Smooth muscle cell (in vitro differentiated cells): ENCODE results near the gene SPOCK2. TPM values are rescaled to one million over a fixed set of nuclear protein-coding genes. Genes with fewer than 3 reads are reported as not detected.

ENCODE experiments used
- DNase-seq: peaks from one replicate; lab custom pipeline; 2025; ENCODE audit not compliant: unreplicated experiment; lab: John Stamatoyannopoulos, UW
- H2AFZ ChIP-seq: fragments of 200-600 bp; sonication (generic); 2 replicates; pipeline ENCODE4 v1.6.0; 2016; ENCODE audit warnings: antibody characterized with exemption, low read depth, mild to moderate bottlenecking
- H3F3A ChIP-seq: fragments of 200-600 bp; sonication (generic); 2 replicates; pipeline ENCODE4 v1.6.0; 2017; ENCODE audit warnings: antibody characterized with exemption, low read depth
- H3K27ac ChIP-seq: fragments of 200-600 bp; sonication (generic); 2 replicates; pipeline ENCODE4 v1.5.1; 2016; ENCODE audit warnings: low read depth, mild to moderate bottlenecking
- H3K27me3 ChIP-seq: fragments of 200-600 bp; sonication (generic); 2 replicates; pipeline ENCODE4 v1.6.1; 2016; ENCODE audit warnings: low read depth, mild to moderate bottlenecking
- H3K36me3 ChIP-seq: fragments of 200-600 bp; sonication (generic); 2 replicates; pipeline ENCODE4 v1.5.1; 2016; ENCODE audit warnings: low read depth
- H3K4me1 ChIP-seq: fragments of 200-600 bp; sonication (generic); 2 replicates; pipeline ENCODE4 v1.5.1; 2016; ENCODE audit warnings: low read depth
- H3K4me2 ChIP-seq: fragments of 200-600 bp; sonication (generic); 2 replicates; pipeline ENCODE4 v1.6.0; 2016; ENCODE audit warnings: mild to moderate bottlenecking
- H3K4me3 ChIP-seq: fragments of 200-600 bp; sonication (generic); 2 replicates; pipeline ENCODE4 v1.5.1; 2016; ENCODE audit warnings: mild to moderate bottlenecking
- H3K79me2 ChIP-seq: fragments of 200-600 bp; sonication (generic); 2 replicates; pipeline ENCODE4 v1.6.0; 2016; ENCODE audit warnings: low read depth, mild to moderate bottlenecking
- H3K9ac ChIP-seq: fragments of 200-600 bp; sonication (generic); 2 replicates; pipeline ENCODE4 v1.6.0; 2016; ENCODE audit warnings: low read depth
- H3K9me3 ChIP-seq: fragments of 200-600 bp; sonication (generic); replicated peaks from 2 replicates; pipeline ENCODE4 v1.5.1; 2016; ENCODE audit warnings: low read depth
- H4K20me1 ChIP-seq: fragments of 200-600 bp; sonication (generic); 2 replicates; pipeline ENCODE4 v1.6.0; 2016; ENCODE audit warnings: low read depth
- WGBS: methylation state at CpG from one replicate; pipeline ENCODE4 v1.1.7; 2016; ENCODE audit warnings: low lambda C conversion rate; 5-methylcytosine and 5-hydroxymethylcytosine counted together
- polyA plus RNA-seq: library from polyadenylated mRNA; unstranded; fragments of >200 nt; fragmentation: Nextera tagmentation; extraction: Ambion mirVana; gene quantifications from 2 replicates; pipeline ENCODE4 v1.2.1, GENCODE V29; 2016
- total RNA-seq: library from RNA; depleted of rRNA; stranded (reverse); fragments of >200 nt; gene quantifications from 2 replicates; pipeline ENCODE4 v1.2.3, GENCODE V29; 2014
- TF ChIP-seq, protein P1 (sequence below): fragments of 200-600 bp; sonication (generic); IDR thresholded peaks from 2 replicates; pipeline ENCODE4 v1.5.1; 2017; ENCODE audit warnings: borderline replicate concordance, mild to moderate bottlenecking, antibody characterized with exemption; ENCODE audit not compliant: insufficient read depth, poor library complexity, severe bottlenecking

The SPOCK2 gene
- total and polyA plus RNA-seq, 2 experiments from 2014 or later: 1.1 TPM; not detected in 1

DNA sequence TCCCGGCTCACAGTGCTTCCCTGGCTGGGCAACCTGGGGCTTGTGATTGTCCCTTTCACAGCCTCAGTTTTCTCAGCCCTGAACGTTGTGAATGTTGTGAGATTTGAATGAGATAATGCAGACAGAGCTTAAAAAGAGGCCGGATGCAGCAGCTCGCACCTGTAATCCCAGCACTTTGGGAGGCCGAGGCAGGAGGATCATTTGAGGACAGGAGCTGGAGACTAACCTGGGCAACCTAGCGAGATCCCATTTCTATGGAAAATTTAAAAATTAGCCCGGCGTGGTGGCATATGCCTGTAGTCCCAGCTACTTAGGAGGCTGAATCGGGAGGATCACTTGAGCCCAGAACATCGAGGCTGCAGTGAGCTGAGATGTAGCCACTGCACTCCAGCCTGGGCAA lies 56.6 kb downstream of the SPOCK2 start:
- TF ChIP-seq, protein P1, sequence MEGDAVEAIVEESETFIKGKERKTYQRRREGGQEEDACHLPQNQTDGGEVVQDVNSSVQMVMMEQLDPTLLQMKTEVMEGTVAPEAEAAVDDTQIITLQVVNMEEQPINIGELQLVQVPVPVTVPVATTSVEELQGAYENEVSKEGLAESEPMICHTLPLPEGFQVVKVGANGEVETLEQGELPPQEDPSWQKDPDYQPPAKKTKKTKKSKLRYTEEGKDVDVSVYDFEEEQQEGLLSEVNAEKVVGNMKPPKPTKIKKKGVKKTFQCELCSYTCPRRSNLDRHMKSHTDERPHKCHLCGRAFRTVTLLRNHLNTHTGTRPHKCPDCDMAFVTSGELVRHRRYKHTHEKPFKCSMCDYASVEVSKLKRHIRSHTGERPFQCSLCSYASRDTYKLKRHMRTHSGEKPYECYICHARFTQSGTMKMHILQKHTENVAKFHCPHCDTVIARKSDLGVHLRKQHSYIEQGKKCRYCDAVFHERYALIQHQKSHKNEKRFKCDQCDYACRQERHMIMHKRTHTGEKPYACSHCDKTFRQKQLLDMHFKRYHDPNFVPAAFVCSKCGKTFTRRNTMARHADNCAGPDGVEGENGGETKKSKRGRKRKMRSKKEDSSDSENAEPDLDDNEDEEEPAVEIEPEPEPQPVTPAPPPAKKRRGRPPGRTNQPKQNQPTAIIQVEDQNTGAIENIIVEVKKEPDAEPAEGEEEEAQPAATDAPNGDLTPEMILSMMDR: no peak
- Histone ChIP-seq H3K27ac (no peak overlapping the region), H3K4me3 (no peak overlapping the region), H3K9ac (no peak overlapping the region), H4K20me1 (no peaks in the 10 kb centered on the region), H3K4me2 (no peak overlapping the region), H3K79me2 (no peaks in the 10 kb centered on the region), H3K4me1 (peaks cover 5% of the 10 kb centered on the region), H3K9me3 (no peaks in the 10 kb centered on the region), H3F3A (no peaks in the 10 kb centered on the region), H2AFZ (no peak overlapping the region), H3K36me3 (no peaks in the 10 kb centered on the region), H3K27me3 (no peaks in the 10 kb centered on the region)
- 96% methylated on average over 10 of the region's 10 CpGs for WGBS
- DNase-seq: no peak

DNA sequence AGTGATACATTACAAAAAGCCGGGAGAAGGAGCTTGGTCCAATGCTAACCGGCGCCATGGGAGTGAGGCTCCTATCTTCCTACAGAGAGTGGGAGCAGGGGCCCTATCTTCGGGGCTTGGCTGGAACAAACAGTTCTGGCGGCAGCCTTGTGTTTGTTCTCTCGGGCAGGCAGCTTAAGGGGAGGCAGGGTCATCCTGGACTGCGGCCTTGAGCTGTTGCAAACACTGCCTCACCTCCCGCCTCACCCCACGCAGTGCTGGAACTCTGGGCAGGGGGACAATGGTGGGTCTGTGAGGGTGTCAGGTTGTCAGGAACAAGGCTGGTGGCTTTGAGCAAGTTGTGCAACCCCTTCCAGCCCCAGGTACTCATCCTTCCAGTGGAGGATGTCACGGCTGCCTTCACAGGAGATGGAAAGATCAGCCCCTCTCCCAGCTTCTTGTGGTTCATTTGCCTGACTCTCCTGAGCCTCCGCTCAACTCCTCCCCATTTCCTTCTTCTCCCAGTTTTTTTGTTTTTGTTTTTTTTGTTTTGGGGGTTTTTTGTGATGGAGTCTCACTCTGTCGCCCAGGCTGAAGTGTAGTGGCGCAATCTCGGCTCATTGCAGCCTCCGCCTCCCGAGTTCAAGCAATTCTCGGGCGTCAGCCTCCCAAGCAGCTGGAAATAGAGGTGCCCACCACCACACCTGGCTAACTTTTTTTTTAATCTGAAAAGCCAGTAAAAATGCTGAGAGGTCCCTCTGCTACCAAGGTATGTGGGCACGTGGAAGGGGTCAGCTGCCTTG lies 57.4 kb downstream of the SPOCK2 start:
- 90% methylated on average over 19 of the region's 19 CpGs for WGBS
- Histone ChIP-seq H3K4me1 (peaks cover 5% of the 10 kb centered on the region), H3K4me3 (no peak overlapping the region), H3K27ac (no peak overlapping the region), H3K27me3 (no peaks in the 10 kb centered on the region), H2AFZ (no peak overlapping the region), H3K36me3 (no peaks in the 10 kb centered on the region), H3K9ac (peak overlapping the region; percentile 3), H3F3A (no peaks in the 10 kb centered on the region), H4K20me1 (no peaks in the 10 kb centered on the region), H3K9me3 (no peaks in the 10 kb centered on the region), H3K79me2 (no peaks in the 10 kb centered on the region), H3K4me2 (no peak overlapping the region)
- TF ChIP-seq, protein P1: no peak
- DNase-seq: no peak

DNA sequence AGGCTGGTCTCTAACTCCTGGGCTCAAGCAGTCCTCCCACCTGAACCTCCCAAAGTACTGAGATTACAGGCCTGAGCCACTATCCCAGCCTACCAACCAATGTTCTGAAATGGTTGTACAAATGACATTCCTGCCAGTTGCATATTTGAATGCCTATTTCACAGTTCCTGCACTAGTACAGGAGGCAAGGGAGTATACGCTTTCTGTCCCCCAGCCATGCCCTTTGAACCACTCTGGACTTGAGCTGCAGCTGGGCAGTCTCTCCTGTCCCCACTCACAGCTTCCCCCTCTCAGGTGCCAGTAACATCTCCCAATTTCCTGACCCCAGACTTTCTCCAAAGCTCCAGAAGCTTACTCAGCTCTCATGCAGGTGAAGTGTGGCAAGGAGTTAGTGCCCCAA lies 58.9 kb downstream of the SPOCK2 start:
- Histone ChIP-seq H4K20me1 (no peaks in the 10 kb centered on the region), H3K4me3 (no peak overlapping the region), H3K4me2 (no peak overlapping the region), H3K9ac (no peak overlapping the region), H3K36me3 (no peaks in the 10 kb centered on the region), H3K27ac (no peak overlapping the region), H2AFZ (no peak overlapping the region), H3F3A (no peaks in the 10 kb centered on the region), H3K79me2 (no peaks in the 10 kb centered on the region), H3K27me3 (no peaks in the 10 kb centered on the region), H3K4me1 (peaks cover 5% of the 10 kb centered on the region), H3K9me3 (no peaks in the 10 kb centered on the region)
- no peak for DNase-seq
- TF ChIP-seq, protein P1: no peak
- WGBS: 94% methylated on average over 1 of the region's 1 CpG

DNA sequence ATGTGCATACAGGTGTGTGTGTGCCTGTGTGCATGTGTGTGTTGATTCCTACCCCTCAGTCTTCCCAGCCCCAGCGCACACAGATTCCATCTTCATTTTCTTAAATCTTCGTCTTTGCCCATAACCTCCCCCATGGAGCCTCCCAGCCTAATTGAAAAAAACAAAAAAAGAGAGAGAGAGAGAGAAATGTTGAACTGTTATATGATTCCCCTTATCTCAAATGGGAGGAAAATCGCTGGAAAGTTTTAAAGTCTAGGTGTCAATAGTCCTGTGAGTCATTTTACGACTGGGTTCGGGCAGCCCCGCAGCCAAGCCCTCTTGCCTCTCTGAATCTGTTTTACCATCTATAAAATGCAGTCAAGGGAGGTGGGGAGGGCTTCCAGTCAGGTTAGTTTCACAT lies 60.9 kb downstream of the SPOCK2 start:
- Histone ChIP-seq H3F3A (no peaks in the 10 kb centered on the region), H3K27me3 (no peaks in the 10 kb centered on the region), H3K9ac (peak overlapping the region; percentile 1), H3K9me3 (no peaks in the 10 kb centered on the region), H3K36me3 (no peaks in the 10 kb centered on the region), H3K4me1 (peaks cover 5% of the 10 kb centered on the region), H2AFZ (no peak overlapping the region), H4K20me1 (no peaks in the 10 kb centered on the region), H3K79me2 (no peaks in the 10 kb centered on the region), H3K27ac (peak overlapping the region; percentile 76), H3K4me2 (peak overlapping the region; percentile 55), H3K4me3 (no peak overlapping the region)
- WGBS: 18% methylated on average over 6 of the region's 6 CpGs
- TF ChIP-seq, protein P1: no peak
- DNase-seq: no peak
